ENCODE results near the gene RPP25.

The RPP25 gene

DNA sequence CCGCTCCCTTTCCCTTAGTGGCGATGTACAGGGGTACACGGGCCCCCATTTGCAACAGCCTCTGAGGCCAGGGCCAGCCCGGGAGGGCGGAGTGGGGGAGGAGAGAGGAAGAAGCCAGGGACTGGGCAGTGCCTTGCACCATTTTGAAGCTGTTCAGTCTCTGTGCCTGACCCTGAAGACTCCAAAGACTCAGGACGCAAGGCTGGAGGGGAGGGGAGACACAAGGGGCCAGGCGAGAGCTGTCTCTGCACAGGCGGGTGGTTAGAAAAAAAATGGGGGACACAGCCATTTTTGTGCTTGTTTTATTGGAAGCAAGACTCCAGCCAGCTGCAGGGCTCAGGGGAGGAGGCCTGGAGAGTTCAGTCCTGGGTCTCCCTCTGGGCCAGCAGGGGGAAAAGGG lies 1.6 kb downstream of the RPP25 start:
- Histone ChIP-seq H3K9me3 (no peaks in the 10 kb centered on the region), H3K4me3 (ENCODE audit: low read depth in 1 of 2, low read length in 1 of 2) (no peak overlapping the region), H3K27ac (no peak overlapping the region), H3K36me3 (no peaks in the 10 kb centered on the region), H3K27me3 (peaks cover 61% of the 10 kb centered on the region), H3K4me1 (ENCODE audit: control insufficient read depth in 1 of 2, insufficient read depth in 1 of 2, low read depth in 1 of 2, low read length in 1 of 2) (peaks cover 23 to 38% of the 10 kb centered on the region in 2 experiments)
- TF ChIP-seq, protein P1, sequence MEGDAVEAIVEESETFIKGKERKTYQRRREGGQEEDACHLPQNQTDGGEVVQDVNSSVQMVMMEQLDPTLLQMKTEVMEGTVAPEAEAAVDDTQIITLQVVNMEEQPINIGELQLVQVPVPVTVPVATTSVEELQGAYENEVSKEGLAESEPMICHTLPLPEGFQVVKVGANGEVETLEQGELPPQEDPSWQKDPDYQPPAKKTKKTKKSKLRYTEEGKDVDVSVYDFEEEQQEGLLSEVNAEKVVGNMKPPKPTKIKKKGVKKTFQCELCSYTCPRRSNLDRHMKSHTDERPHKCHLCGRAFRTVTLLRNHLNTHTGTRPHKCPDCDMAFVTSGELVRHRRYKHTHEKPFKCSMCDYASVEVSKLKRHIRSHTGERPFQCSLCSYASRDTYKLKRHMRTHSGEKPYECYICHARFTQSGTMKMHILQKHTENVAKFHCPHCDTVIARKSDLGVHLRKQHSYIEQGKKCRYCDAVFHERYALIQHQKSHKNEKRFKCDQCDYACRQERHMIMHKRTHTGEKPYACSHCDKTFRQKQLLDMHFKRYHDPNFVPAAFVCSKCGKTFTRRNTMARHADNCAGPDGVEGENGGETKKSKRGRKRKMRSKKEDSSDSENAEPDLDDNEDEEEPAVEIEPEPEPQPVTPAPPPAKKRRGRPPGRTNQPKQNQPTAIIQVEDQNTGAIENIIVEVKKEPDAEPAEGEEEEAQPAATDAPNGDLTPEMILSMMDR (IDR thresholded peaks at IDR 0.05): no peak

- TF ChIP-seq, protein P1 (IDR thresholded peaks at IDR 0.05): no peak
- Histone ChIP-seq H3K27ac (no peak overlapping the region), H3K36me3 (no peaks in the 10 kb centered on the region), H3K27me3 (peaks cover 56% of the 10 kb centered on the region), H3K9me3 (no peaks in the 10 kb centered on the region), H3K4me3 (ENCODE audit: low read depth in 1 of 2, low read length in 1 of 2) (no peak overlapping the region), H3K4me1 (ENCODE audit: control insufficient read depth in 1 of 2, insufficient read depth in 1 of 2, low read depth in 1 of 2, low read length in 1 of 2) (peaks cover 23 to 38% of the 10 kb centered on the region in 2 experiments)
These were observed 2.1 kb downstream of the RPP25 start for GRCh38 chr15:74954515-74954914.

- TF ChIP-seq, protein P1 (IDR thresholded peaks at IDR 0.05): no peak
- Histone ChIP-seq H3K27me3 (peaks cover 21% of the 10 kb centered on the region), H3K4me3 (ENCODE audit: low read depth in 1 of 2, low read length in 1 of 2) (no peak overlapping the region), H3K36me3 (no peaks in the 10 kb centered on the region), H3K9me3 (no peaks in the 10 kb centered on the region), H3K27ac (no peak overlapping the region), H3K4me1 (ENCODE audit: control insufficient read depth in 1 of 2, insufficient read depth in 1 of 2, low read depth in 1 of 2, low read length in 1 of 2) (peaks cover 6% of the 10 kb centered on the region in 2 experiments)
These were observed 5.6 kb downstream of the RPP25 start for GRCh38 chr15:74951006-74951405.

DNA sequence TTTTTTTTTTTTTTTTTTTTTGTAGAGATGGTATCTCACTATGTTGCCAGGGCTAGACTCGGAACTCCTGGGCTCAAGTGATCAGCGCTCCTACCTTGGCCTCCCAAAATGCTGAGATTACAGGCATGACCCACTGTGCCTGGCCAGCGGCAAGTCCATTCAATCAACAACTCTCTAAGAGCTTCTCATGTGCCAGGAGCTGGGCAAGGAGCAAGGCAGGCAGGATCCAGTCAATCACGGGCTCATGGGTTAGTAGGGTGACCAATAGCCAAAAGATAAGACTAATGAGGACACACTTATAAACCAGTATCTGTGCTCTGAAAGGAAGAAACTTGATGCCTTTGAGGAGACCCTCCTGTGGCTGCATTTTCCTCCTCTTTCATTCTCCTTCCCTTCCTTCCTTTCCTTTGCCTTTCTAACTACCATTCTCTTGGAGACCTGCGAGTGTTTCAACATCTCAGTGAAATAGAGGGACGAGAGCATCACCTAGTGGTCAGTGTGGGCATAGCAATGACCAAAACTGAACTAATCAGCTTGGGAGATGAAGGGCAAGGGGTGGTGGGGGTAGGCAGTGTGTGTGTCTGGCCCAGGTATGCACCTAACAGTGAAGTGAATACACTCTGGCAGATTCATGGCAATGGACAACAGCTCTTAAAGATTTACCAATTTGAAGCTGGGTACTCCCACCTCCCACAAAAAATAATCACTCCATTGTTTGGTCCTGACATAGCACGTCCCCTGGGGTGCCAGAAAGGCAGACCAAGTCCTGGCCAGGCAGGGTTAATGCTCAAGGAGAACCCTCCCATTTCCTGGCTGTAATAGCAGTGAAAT lies 6.3 kb downstream of the RPP25 start:
- TF ChIP-seq, protein P1 (IDR thresholded peaks at IDR 0.05): peak; percentile 97

GRCh38 chr15:74937590-74938371 lies 18.8 kb downstream of the RPP25 start, which contains the start of gene COX5A:
Gene COX5A (minus strand): TSS chr15:74938073. CDS start chr15:74938014, 59 bp downstream.
- H3K4me1 ChIP-seq (ENCODE audit: control insufficient read depth in 1 of 2, insufficient read depth in 1 of 2, low read depth in 1 of 2, low read length in 1 of 2): peaks cover 12 to 14% of the 10 kb centered on the region in 2 experiments
- TF ChIP-seq, protein P1 (IDR thresholded peaks at IDR 0.05): peak; percentile 34
- no peaks in the 10 kb centered on the region for H3K27me3 ChIP-seq
- peak within 1 kb of the TSS; percentile 82 to 99 for H3K4me3 ChIP-seq (ENCODE audit: low read depth in 1 of 2, low read length in 1 of 2)
- H3K9me3 ChIP-seq: no peaks in the 10 kb centered on the region
- peak within 1 kb of the TSS; percentile 95 for H3K27ac ChIP-seq
- no peaks in the 10 kb centered on the region for H3K36me3 ChIP-seq

More for the DNA sequence above, 6.3 kb downstream of the RPP25 start:
- Histone ChIP-seq H3K9me3 (no peaks in the 10 kb centered on the region), H3K27ac (no peak overlapping the region), H3K4me1 (ENCODE audit: control insufficient read depth in 1 of 2, insufficient read depth in 1 of 2, low read depth in 1 of 2, low read length in 1 of 2) (no peaks in the 10 kb centered on the region), H3K27me3 (peaks cover 14% of the 10 kb centered on the region), H3K4me3 (ENCODE audit: low read depth in 1 of 2, low read length in 1 of 2) (no peak overlapping the region), H3K36me3 (no peaks in the 10 kb centered on the region)
